Measurements from ENCODE around the gene TMEM219.

The TMEM219 gene

DNA sequence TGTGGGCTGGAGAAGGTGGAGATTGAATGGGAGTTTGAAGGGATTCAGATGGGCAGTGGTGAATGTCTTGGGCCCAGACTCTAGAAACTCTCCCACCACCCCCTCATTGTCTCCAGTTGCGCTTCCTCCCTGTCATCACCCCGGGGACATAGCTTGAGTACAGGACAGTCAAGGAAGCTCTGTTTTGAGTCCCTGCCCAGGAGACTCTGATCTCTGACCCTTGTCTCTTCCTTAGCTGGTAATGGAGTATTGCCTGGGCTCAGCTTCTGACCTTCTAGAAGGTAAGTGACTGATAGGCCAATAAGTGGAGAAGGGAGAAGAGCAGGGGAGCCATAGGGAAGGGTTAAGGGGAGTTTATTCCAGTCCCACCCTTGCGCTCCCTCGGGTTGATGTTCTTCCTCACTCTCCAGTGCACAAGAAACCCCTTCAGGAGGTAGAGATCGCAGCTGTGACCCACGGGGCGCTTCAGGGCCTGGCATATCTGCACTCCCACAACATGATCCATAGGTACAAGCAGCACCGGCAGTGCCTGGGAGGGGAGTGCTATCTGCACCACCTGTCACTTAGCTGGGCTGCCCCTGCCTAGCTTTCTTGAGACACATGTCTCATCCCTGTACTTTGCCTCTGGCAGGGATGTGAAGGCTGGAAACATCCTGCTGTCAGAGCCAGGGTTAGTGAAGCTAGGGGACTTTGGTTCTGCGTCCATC, 16.8 kb downstream of the TMEM219 start:
- DNase-seq (ENCODE audit: extremely low read depth in 1 of 2, low read depth in 1 of 2), result no peak

DNA sequence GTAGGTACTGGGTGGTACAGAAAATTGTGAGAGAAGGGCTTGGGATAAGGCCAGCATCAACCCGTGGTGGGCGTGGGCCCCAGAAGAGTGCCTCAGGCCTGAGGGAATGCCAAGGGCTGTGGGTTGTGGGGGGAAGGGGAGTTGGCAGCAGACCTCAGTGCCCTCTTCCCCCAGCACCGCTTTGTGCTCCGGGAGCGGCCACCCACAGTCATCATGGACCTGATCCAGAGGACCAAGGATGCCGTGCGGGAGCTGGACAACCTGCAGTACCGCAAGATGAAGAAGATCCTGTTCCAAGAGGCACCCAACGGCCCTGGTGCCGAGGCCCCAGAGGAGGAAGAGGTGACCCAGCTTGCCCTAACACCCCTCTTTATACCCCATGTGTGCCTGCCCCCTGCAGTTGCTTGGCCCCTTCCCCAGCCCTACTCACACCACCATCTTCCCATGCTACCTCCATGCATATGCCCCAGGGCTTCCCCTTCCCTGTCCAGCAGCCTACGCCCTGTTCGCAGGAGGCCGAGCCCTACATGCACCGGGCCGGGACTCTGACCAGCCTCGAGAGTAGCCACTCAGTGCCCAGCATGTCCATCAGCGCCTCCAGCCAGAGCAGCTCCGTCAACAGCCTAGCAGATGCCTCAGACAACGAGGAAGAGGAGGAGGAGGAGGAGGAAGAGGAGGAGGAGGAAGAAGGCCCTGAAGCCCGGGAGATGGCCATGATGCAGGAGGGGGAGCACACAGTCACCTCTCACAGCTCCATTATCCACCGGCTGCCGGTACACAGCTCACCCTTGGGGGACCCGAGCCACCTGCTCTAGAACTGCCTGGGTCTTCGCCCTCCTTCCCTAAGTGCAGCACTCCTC, 20.9 kb downstream of the TMEM219 start:
- no peak for DNase-seq (ENCODE audit: extremely low read depth in 1 of 2, low read depth in 1 of 2)

DNA sequence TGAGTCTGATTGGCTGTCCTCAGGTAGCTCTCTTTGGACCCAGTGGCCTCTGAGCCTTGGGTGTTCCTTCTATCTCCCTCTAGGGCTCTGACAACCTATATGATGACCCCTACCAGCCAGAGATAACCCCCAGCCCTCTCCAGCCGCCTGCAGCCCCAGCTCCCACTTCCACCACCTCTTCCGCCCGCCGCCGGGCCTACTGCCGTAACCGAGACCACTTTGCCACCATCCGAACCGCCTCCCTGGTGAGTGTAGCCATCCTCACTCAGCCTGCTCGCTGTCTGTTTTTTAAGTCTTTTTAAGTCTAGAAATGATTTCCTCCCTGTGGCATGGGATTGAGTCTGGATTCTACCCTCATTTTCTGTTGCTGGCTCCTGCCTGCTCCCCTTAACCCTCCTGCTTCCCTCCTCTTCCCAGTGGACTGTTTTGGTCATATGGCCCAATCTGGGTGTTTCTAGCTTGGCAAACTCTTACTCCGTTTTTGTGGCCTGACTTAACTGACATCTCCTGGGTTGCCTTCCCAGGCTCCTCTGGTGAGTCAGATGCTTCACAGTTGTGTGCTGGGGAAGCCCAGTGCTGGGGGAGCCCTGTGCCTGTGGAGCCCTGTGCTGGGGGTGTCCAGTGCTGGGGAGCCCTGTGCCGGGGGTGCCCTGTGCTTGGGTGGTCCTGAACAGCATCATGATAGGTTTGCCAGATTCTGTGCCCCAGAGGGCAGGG, 21.7 kb downstream of the TMEM219 start:
- no peak for DNase-seq (ENCODE audit: extremely low read depth in 1 of 2, low read depth in 1 of 2)

DNA sequence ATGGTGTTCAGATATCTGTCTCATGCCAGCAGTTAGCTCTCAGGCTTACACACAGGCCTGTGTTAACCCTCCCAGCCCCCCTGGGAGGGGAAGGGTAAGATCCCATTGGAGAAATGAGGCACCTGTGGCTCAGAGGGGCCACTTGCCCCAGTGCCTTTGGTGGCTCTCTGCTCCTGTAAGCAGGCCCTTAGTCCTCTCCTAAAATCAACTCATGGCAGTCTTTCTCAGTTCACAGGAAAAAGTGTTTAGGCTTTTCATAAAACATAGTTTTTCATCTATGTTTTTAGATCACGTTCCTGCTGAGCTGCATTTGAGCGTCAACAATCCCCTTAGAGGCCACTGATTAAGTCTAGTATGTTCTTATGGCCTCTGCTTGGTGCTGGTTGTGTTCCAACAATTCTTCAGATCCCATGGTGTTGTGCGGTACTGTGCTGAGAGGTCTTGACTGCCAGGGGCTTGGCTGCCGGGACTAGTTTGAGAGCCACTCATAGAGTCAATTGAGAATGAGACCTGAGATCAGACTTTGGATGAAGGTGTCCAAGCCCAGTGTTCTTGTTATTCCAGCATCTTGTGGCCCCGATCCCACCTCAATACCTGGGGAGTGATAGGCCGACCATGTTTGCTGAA, 22.4 kb downstream of the TMEM219 start:
- no peak for DNase-seq (ENCODE audit: extremely low read depth in 1 of 2, low read depth in 1 of 2)

DNA sequence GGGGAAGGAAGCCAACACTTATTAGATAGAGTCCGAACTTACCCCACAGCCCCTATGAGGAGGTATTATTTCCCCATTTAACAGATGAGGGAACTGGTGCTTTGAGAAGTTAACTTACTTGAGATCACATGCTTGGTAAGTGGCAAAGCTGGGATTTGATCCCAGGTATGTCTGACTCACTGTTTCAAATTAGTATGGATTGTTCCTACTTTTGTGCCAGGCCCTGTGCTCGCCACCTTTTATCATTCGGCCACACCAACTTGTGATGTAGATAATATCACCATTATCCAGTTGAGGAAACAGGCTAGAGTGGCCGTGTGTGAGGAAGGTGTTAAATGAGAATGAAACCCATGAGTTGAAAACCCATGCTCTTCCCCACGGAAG, 22.9 kb downstream of the TMEM219 start:
- DNase-seq (ENCODE audit: extremely low read depth in 1 of 2, low read depth in 1 of 2), result no peak

DNA sequence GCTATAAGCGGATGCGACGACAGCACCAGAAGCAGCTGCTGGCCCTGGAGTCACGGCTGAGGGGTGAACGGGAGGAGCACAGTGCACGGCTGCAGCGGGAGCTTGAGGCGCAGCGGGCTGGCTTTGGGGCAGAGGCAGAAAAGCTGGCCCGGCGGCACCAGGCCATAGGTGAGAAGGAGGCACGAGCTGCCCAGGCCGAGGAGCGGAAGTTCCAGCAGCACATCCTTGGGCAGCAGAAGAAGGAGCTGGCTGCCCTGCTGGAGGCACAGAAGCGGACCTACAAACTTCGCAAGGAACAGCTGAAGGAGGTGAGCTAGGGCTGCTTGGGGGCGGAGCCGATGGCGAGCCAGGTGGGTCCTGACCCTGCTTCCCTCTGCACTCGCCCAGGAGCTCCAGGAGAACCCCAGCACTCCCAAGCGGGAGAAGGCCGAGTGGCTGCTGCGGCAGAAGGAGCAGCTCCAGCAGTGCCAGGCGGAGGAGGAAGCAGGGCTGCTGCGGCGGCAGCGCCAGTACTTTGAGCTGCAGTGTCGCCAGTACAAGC, 23.5 kb downstream of the TMEM219 start:
- DNase-seq (ENCODE audit: extremely low read depth in 1 of 2, low read depth in 1 of 2), result no peak

DNA sequence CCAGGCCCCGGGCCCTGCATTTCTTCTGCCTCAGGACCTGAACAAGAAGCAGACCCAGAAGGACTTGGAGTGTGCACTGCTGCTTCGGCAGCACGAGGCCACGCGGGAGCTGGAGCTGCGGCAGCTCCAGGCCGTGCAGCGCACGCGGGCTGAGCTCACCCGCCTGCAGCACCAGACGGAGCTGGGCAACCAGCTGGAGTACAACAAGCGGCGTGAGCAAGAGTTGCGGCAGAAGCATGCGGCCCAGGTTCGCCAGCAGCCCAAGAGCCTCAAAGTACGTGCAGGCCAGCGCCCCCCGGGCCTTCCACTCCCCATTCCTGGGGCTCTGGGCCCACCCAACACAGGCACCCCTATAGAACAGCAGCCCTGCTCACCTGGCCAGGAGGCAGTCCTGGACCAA, 24.4 kb downstream of the TMEM219 start:
- DNase-seq (ENCODE audit: extremely low read depth in 1 of 2, low read depth in 1 of 2), result no peak

DNA sequence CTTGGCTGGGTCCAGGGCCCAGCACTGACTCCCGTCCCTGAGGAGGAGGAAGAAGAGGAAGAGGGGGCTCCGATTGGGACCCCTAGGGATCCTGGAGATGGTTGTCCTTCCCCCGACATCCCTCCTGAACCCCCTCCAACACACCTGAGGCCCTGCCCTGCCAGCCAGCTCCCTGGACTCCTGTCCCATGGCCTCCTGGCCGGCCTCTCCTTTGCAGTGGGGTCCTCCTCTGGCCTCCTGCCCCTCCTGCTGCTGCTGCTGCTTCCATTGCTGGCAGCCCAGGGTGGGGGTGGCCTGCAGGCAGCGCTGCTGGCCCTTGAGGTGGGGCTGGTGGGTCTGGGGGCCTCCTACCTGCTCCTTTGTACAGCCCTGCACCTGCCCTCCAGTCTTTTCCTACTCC, 25.1 kb downstream of the TMEM219 start:
- DNase-seq (ENCODE audit: extremely low read depth in 1 of 2, low read depth in 1 of 2), result no peak

DNA sequence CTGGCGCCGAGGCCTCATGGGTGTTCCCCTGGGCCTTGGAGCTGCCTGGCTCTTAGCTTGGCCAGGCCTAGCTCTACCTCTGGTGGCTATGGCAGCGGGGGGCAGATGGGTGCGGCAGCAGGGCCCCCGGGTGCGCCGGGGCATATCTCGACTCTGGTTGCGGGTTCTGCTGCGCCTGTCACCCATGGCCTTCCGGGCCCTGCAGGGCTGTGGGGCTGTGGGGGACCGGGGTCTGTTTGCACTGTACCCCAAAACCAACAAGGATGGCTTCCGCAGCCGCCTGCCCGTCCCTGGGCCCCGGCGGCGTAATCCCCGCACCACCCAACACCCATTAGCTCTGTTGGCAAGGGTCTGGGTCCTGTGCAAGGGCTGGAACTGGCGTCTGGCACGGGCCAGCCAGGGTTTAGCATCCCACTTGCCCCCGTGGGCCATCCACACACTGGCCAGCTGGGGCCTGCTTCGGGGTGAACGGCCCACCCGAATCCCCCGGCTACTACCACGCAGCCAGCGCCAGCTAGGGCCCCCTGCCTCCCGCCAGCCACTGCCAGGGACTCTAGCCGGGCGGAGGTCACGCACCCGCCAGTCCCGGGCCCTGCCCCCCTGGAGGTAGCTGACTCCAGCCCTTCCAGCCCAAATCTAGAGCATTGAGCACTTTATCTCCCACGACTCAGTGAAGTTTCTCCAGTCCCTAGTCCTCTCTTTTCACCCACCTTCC, 25.6 kb downstream of the TMEM219 start:
- no peak for DNase-seq (ENCODE audit: extremely low read depth in 1 of 2, low read depth in 1 of 2)

DNA sequence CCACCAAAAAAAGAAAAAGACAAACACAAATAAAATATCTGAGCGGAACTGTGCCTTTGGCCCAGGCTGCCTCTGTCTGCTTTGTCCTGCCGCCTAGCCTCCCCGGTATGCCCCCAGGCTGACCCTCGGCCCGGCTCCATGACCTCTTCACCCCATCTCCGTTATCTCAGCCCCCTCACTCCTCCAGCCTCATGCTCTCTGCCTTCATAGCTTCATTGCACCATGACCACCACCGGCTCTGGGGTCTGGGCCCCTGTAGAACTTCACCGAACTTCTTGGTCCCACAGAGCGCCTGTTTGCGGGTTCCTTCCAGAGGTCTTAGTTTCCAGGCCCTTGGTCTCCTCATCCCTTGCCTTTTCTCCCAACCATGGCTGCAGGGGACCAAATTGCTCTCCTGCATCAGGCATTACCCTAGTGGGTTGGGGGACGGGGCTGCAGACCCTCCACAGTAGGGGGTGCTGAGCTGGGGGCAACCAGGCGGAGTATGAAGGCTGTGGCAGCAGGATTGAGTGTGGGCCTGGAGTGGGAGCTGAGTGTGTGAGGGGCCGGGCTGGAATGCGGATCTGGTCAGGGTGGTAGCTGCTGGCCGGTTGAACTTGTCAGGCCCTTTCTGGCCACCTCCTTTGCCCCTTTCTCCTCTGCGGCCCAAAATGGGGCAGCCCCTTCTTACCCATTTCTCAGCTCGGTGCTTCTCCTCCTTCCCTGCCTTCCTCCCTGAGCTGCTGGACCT, 26.6 kb downstream of the TMEM219 start:
- no peak for DNase-seq (ENCODE audit: extremely low read depth in 1 of 2, low read depth in 1 of 2)

DNA sequence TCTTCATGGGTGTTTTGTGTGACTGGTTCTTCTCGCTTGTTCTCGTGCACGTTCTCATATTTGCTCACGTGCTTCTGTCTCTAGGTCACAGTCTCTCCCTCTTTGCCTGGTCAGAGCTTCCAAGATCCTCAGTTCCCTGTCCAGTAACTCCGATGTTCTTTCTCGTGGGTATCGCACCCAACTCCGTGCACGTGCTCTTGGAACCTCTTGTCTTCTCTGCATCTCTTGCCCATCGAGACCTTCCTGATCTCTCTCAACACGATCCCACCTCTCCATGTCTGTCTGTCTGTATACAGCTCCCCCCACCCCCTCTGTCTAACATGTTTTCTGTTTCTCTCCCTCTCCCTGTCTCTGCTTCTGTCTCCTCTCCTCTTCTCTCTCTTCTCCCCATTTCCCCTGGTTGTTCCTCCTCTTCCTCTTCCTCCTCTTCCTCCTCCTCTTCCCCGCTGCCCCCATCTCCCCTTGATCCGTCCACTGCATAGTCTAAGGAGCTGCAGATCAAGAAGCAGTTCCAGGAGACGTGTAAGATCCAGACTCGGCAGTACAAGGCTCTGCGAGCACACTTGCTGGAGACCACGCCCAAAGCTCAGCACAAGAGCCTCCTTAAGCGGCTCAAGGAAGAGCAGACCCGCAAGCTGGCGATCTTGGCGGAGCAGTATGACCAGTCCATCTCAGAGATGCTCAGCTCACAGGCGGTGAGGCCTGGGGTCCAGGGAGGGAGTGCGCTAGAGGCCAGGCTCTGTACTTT, 27.4 kb downstream of the TMEM219 start:
- no peak for DNase-seq (ENCODE audit: extremely low read depth in 1 of 2, low read depth in 1 of 2)

DNA sequence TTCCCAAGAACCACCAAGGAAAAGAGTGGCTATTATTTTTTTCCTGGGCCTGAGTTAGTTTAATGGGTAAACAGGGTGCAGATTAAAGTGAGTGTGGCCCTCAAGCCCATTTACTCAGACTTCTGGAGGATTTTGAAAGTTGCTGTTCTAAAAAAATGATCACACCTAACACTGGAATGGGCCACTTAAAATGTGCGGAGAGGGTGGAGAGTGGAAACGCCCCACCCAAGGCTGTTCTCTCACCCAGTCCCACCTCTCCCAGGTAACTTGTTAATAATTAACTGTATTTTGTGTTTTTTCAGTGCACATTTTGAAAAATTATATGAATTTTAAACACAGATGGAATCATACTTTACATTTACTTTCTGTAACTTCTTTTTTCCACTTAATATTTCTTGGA, 28.2 kb downstream of the TMEM219 start:
- DNase-seq (ENCODE audit: extremely low read depth in 1 of 2, low read depth in 1 of 2), result no peak

DNA sequence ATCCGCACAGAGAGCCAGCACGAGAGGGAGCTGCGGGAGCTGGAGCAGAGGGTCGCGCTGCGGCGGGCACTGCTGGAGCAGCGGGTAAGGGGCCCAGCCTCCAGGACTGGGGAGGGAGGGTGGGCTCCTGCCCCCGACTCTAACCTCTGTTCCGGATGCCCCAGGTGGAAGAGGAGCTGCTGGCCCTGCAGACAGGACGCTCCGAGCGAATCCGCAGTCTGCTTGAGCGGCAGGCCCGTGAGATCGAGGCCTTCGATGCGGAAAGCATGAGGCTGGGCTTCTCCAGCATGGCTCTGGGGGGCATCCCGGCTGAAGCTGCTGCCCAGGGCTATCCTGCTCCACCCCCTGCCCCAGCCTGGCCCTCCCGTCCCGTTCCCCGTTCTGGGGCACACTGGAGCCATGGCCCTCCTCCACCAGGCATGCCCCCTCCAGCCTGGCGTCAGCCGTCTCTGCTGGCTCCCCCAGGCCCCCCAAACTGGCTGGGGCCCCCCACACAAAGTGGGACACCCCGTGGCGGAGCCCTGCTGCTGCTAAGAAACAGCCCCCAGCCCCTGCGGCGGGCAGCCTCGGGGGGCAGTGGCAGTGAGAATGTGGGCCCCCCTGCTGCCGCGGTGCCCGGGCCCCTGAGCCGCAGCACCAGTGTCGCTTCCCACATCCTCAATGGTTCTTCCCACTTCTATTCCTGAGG, 29.1 kb downstream of the TMEM219 start:
- DNase-seq (ENCODE audit: extremely low read depth in 1 of 2, low read depth in 1 of 2), result no peak

DNA sequence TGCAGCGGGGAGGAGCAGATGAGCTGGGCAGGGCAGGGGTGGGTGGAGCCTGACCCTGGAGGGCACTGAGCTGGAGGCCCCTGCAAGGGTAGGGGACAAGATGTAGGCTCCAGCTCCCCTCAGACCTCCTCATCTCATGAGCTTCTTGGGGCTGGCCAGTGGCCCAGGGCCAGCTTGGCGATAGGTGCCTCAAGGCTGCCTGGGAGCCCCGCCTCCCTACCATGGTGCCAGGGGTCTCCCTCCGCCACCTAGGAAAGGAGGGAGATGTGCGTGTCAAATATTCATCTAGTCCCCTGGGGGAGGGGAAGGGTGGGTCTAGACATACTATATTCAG, 29.7 kb downstream of the TMEM219 start:
- no peak for DNase-seq (ENCODE audit: extremely low read depth in 1 of 2, low read depth in 1 of 2)

DNA sequence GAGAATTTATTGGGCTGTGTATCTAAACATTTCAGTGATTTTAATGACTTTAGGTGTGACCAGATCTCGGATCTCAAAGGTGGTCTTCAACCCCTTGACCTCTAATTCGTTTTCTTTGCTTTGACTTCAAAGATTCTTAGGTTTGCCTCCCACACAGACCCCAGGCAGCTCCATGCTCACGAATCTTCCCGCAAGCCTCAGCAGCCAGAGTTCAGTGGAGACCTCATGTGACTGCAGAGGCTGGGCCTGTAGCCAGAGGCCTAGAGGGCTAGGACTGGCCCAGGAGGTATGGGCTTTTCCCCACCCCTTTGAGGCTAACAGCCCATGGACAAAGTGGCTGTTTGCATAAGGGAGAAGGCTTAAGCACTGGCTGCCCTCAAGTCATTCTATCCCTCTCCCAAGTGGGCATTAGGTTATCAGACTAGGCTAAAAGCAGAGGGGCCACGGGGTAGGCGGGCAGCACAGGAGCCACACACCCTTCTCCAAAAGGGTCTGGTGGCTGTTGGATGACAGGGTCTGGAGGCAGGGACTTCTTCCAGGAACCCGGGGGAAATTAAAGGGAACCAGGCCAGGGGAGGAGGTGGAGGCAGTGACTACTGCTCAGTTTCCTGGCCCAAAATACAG, 30.6 kb downstream of the TMEM219 start:
- no peak for DNase-seq (ENCODE audit: extremely low read depth in 1 of 2, low read depth in 1 of 2)

DNA sequence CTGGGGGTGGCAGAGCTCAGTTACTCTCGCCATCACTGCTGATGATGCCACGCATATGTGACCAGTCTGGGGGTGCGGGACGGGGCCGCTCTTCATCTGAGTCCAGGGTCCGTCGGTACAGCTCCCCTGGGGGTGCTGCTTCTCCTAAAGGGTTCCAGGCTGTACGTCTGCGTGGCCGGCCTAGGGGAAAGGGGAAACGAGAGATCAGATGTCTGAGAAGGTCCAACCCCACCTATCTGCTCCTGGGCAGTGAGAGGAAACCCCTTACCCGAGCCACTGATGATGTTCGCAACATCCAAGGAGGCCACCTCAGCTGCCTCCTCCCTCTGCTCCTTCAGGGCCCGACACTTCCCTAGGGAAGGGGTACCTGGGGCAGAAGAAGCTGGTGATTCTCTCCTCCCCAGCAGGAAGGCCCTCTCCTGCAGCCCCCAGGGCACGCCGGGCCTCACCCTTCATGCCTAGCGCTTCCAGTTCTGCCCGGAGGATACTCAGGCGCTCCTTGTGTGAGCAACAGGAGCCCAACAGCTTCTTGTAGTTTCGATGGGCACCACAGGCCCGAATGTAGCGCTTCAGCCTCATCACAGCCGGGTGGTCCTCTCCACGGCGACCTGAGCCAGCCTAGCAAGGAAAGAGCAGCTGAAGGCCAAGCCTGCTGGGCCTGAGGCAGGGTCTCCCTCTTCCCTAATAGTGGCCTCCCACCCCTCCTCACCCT, 31.5 kb downstream of the TMEM219 start:
- no peak for DNase-seq (ENCODE audit: extremely low read depth in 1 of 2, low read depth in 1 of 2)

DNA sequence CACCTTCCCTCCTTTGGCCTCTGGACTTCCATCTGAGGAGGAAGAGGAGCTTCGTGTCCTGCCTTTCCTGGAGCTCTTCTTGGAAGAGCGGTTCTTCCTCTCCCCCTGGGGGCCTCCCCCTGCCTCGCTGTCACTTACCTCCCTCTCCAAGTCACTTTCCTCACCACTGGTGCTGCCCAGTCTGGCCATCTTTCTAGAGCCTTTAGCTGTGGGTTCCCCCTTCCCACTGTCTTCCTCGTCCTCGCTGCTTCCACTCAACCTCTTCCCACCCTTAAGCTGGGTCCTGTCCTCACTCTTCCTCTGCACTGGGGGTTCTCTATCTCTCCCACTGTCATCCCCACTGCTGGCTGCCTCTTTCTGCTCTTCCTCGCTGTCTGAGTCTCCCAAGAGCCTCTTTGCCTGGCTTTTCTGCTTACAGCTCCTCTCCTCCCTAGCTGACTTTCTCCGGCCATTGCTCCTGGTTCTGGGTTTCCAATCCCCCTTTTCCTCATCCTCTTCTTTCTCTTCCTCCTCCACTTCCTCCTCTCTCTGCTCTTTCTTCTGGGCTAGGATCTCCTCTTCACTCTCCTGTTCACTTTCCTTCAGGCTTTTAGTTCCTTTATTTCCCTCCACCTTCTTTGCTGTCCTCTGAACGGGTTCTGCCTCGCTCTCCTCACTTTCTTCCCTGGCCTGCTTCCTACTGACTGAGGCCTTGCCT, 32.2 kb downstream of the TMEM219 start:
- no peak for DNase-seq (ENCODE audit: extremely low read depth in 1 of 2, low read depth in 1 of 2)
